ENCODE measurements around the gene COPB2.
A peak's percentile ranks its signal among the peaks of the same experiment; 100 is the strongest.
"Not testable (repeated sequence)": the region's sequence is repeated elsewhere in the genome, so short reads cannot be mapped to it uniquely, and the experiment has no call there.

The COPB2 gene

GRCh38 chr3:139389552-139390368, at the start of gene COPB2:
Gene COPB2, minus strand, starts transcription at chr3:139389647. Its CDS starts 97 bp downstream, at chr3:139389550.
- peak; percentile 99 for DNase-seq

- DNase-seq = peak; percentile 71
Measured at GRCh38 chr3:139434764-139435307, 45.4 kb upstream of the COPB2 start.

GRCh38 chr3:139434228-139434627, 44.8 kb upstream of the COPB2 start:
- DNase-seq = no peak

GRCh38 chr3:139433089-139433488, 43.6 kb upstream of the COPB2 start:
- DNase-seq = no peak

- no peak for DNase-seq
Measured at GRCh38 chr3:139430493-139430892, 41.0 kb upstream of the COPB2 start.

- DNase-seq = peak; percentile 93
Measured at GRCh38 chr3:139427283-139428060, 38.0 kb upstream of the COPB2 start.

GRCh38 chr3:139425745-139426400, 36.4 kb upstream of the COPB2 start:
- no peak for DNase-seq

GRCh38 chr3:139423232-139423631, 33.8 kb upstream of the COPB2 start:
- no peak for DNase-seq

- DNase-seq = no peak
Measured at GRCh38 chr3:139421460-139421859, 32.0 kb upstream of the COPB2 start.

- DNase-seq = no peak
Measured at GRCh38 chr3:139421040-139421439, 31.6 kb upstream of the COPB2 start.

- no peak for DNase-seq
Measured at GRCh38 chr3:139418144-139418543, 28.7 kb upstream of the COPB2 start.

GRCh38 chr3:139416275-139416674, 26.8 kb upstream of the COPB2 start:
- DNase-seq = no peak

- DNase-seq = no peak
Measured at GRCh38 chr3:139414608-139415224, 25.3 kb upstream of the COPB2 start.

- not testable (repeated sequence) for DNase-seq
Measured at GRCh38 chr3:139412891-139413290, 23.4 kb upstream of the COPB2 start.

GRCh38 chr3:139401155-139401554, 11.7 kb upstream of the COPB2 start:
- DNase-seq = not testable (repeated sequence)

GRCh38 chr3:139396707-139397106, 7.3 kb upstream of the COPB2 start:
- DNase-seq = no peak

- DNase-seq = no peak
Measured at GRCh38 chr3:139394116-139394515, 4.7 kb upstream of the COPB2 start.

- DNase-seq = no peak
Measured at GRCh38 chr3:139388821-139389551, 461 bp downstream of the COPB2 start.

- DNase-seq = no peak
Measured at GRCh38 chr3:139388077-139388476, 1.4 kb downstream of the COPB2 start.

- DNase-seq = not testable (repeated sequence)
Measured at GRCh38 chr3:139382291-139382690, 7.2 kb downstream of the COPB2 start.

- no peak for DNase-seq
Measured at GRCh38 chr3:139380575-139380974, 8.9 kb downstream of the COPB2 start.

Measured in suppressor macrophage treated with lipopolysaccharide for 4 hours (primary cell).